Suprapubic skin (tissue), 4 donors: ENCODE results near the gene PEAK3. TPM values are rescaled to one million over a fixed set of nuclear protein-coding genes. Genes with fewer than 3 reads are reported as not detected.

Experiments used
- DNase-seq, 2 donors: peaks; one replicate each; pipeline ENCODE4 v3.0.0-alpha.2; 2019; ENCODE audit warnings: low spot score in 2 of 2
- H3K27ac ChIP-seq: fragments of 200-600 bp; sonication (generic); one replicate; pipeline ENCODE4 v1.5.1; 2019
- H3K27me3 ChIP-seq: fragments of 200-600 bp; sonication (generic); one replicate; pipeline ENCODE4 v1.5.1; 2019
- H3K36me3 ChIP-seq: fragments of 200-600 bp; sonication (generic); one replicate; pipeline ENCODE4 v1.5.1; 2019
- H3K4me1 ChIP-seq: fragments of 200-600 bp; sonication (generic); one replicate; pipeline ENCODE4 v1.5.1; 2019
- H3K4me3 ChIP-seq: fragments of 200-600 bp; sonication (generic); one replicate; pipeline ENCODE4 v1.5.1; 2019; ENCODE audit warnings: mild to moderate bottlenecking
- H3K9me3 ChIP-seq: fragments of 200-600 bp; sonication (generic); one replicate; pipeline ENCODE4 v1.5.1; 2019
- CTCF ChIP-seq, 2 donors: fragments of 200-600 bp in 1 of 2; fragments of 450-650 bp in 1 of 2; sonication (generic) in 1 of 2; IDR thresholded peaks; one replicate each; pipeline ENCODE4 v1.5.1; 2016 to 2019; ENCODE audit warnings: antibody characterized with exemption in 2 of 2, mild to moderate bottlenecking in 1 of 2, moderate library complexity in 1 of 2
- EP300 ChIP-seq: sonication (generic); formaldehyde crosslinking; IDR thresholded peaks from one replicate; pipeline ENCODE4 v1.6.1; 2017; ENCODE audit warnings: antibody characterized with exemption
- POLR2A ChIP-seq, 2 donors: fragments of 450-650 bp; IDR thresholded peaks; one replicate each; pipeline ENCODE4 v1.6.1; 2017; ENCODE audit warnings: antibody characterized with exemption in 2 of 2, mild to moderate bottlenecking in 2 of 2, moderate library complexity in 2 of 2
- POLR2AphosphoS5 ChIP-seq, 3 donors: sonication (generic); formaldehyde crosslinking; IDR thresholded peaks; one replicate each; pipeline ENCODE4 v1.6.1; 2017; ENCODE audit warnings: antibody characterized with exemption in 3 of 3
- WGBS: methylation state at CpG from one replicate; pipeline ENCODE4 v1.1.5; 2018; 5-methylcytosine and 5-hydroxymethylcytosine counted together
- total RNA-seq, 4 donors: library from RNA; depleted of rRNA; stranded (reverse); fragments of >200 nt; gene quantifications; one replicate each; pipeline ENCODE4 v1.1.0, GENCODE V29; 2016

The PEAK3 gene, protein sequence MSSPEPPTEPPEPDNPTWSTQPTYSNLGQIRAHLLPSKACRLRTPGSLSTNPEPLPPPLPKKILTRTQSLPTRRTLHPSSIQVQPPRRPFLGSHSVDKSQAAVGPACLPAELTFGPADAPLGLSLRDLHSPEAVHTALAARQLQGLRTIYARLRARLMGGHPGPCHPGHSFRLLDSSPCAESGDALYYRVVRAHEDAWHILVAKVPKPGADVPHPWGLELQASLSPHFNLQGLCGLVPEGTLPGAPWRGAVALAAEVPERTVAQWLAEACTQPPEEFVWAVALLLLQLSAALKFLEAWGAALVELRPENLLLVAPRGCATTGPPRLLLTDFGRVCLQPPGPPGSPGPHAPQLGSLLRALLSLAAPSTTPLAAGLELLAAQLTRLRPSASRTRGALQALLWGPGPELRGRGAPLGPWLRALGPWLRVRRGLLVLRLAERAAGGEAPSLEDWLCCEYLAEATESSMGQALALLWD
- 1 to 10 TPM in 1 of 4 donors, under 1 TPM in 1, not detected in 2; 0.55 to 1.4 TPM for total RNA-seq

DNA sequence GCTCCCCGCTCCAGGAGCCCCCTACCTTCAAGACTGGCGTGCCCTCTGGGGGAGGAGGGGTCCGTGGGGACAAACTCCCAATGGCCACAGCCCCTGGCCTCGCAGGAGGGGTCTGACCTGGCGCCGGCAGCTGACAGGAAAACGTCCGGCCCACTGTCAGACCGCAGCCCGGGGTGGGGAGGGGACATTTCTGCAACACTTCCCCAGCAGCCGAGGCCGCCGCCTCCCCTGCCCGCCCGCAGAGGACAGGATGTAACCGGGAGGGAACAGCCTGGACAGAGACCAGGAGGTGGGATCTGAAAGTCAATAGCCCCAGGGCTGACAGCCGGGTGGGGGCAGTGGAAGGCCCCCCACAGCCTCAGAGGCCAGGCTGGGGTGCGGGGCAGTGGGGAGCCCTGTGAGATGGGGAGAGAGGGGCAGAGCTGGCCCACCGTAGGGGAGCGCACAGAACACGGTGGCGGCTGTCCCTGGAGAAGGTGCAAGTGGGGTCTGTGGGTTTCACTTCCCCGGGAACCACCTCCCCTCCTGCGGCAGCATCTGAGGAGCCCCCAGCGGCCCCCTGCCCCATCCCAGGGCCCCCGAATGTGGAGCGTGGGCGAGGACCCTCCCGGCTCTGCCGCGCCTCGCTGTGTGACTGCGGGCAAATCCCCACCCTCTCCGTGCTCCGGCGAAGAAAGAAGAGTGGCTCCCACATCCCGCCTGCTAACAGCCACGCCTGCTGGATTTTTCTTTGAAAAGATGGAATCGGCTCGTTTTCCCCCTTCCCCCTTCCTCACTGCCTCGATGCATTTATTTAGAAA, at the start of gene PEAK3:
Gene PEAK3 (minus strand): TSS at position 114 of the 800 bp plus-strand sequence. CDS start 1,244 bp downstream, outside the sequence.
- no peaks in the 10 kb centered on the region for H3K36me3 ChIP-seq
- 57% methylated on average over 15 of the region's 41 CpGs for WGBS
- H3K9me3 ChIP-seq: no peaks in the 10 kb centered on the region
- peak; percentile 81 to 91 for DNase-seq
- H3K4me1 ChIP-seq: peaks cover 17% of the 10 kb centered on the region
- no peaks in the 10 kb centered on the region for H3K27me3 ChIP-seq
- H3K4me3 ChIP-seq: peak within 1 kb of the TSS; percentile 42
- TF ChIP-seq EP300 (no peak), POLR2A (IDR thresholded peaks at IDR 0.05) (peak in 1 of 2 donors; percentile 14)
- H3K27ac ChIP-seq: no peak within 1 kb of the TSS

GRCh38 chr19:2330632-2331284, 48.8 kb upstream of the PEAK3 start:
- H3K4me3 ChIP-seq: no peak overlapping the region
- H3K4me1 ChIP-seq: peaks cover 69% of the 10 kb centered on the region
- no peak for TF ChIP-seq CTCF (IDR thresholded peaks at IDR 0.05)
- TF ChIP-seq EP300: no peak
- no peak for TF ChIP-seq POLR2AphosphoS5 (IDR thresholded peaks at IDR 0.05)
- no peak for TF ChIP-seq POLR2A (IDR thresholded peaks at IDR 0.05)
- no peaks in the 10 kb centered on the region for H3K9me3 ChIP-seq
- WGBS: 34% methylated on average over 3 of the region's 20 CpGs
- no peak for DNase-seq
- H3K27ac ChIP-seq: no peak overlapping the region
- no peaks in the 10 kb centered on the region for H3K27me3 ChIP-seq
- peaks cover 3% of the 10 kb centered on the region for H3K36me3 ChIP-seq

DNA sequence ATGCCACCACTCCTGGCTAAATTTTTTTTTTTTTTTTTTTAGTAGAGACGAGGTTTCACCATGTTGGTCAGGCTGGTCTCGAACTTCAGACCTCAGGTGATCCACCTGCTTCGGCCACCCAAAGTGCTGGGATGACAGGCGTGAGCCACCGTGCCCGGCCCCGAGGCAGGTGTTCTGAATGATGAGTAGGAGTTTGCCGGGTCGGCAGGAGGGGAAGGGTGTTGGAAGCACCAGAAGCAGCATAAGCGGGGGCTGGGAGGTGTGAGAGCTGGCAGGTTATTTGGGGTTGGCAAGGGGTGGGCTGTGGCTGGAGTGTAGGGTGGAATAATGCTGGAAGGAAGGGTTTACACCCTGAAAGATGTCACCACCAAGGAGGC, 48.3 kb upstream of the PEAK3 start:
- Histone ChIP-seq H3K4me3 (no peak overlapping the region), H3K4me1 (peaks cover 70% of the 10 kb centered on the region), H3K9me3 (no peaks in the 10 kb centered on the region), H3K36me3 (peaks cover 9% of the 10 kb centered on the region), H3K27me3 (no peaks in the 10 kb centered on the region), H3K27ac (no peak overlapping the region)
- no peak for TF ChIP-seq POLR2A (IDR thresholded peaks at IDR 0.05)
- no peak for TF ChIP-seq POLR2AphosphoS5 (IDR thresholded peaks at IDR 0.05)
- TF ChIP-seq CTCF (IDR thresholded peaks at IDR 0.05): no peak
- no peak for TF ChIP-seq EP300
- no peak for DNase-seq
- WGBS: 73% methylated on average over 10 of the region's 10 CpGs

DNA sequence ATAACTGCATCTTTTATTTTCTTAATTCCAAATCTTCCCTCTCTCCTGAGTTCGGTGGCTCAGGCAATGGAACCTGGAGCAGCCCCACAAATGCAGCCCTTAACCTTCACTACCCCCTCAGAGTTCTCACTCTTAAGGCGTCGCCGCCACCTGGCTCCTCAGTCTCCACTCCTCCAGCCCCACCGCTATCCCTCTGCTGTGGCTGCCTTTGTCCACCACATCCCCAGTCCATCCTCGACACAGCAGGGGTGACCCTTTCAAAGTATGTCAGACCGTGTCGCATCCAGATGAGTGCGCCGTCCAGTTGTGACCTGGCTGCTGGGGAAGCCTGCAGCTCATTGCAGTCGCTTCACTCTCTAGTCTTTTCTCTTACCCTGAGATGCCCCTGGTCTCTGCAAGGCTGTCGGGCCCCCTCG, 47.5 kb upstream of the PEAK3 start:
- no peaks in the 10 kb centered on the region for H3K27me3 ChIP-seq
- TF ChIP-seq POLR2AphosphoS5 (IDR thresholded peaks at IDR 0.05) (no peak), CTCF (IDR thresholded peaks at IDR 0.05) (no peak), POLR2A (IDR thresholded peaks at IDR 0.05) (no peak), EP300 (no peak)
- peaks cover 16% of the 10 kb centered on the region for H3K36me3 ChIP-seq
- H3K27ac ChIP-seq: no peak overlapping the region
- WGBS: 50% methylated on average over 11 of the region's 13 CpGs
- DNase-seq: no peak
- no peaks in the 10 kb centered on the region for H3K9me3 ChIP-seq
- H3K4me3 ChIP-seq: peak overlapping the region; percentile 76
- H3K4me1 ChIP-seq: peaks cover 70% of the 10 kb centered on the region

- no peaks in the 10 kb centered on the region for H3K27me3 ChIP-seq
- H3K4me3 ChIP-seq: peak overlapping the region; percentile 76
- H3K27ac ChIP-seq: peak overlapping the region; percentile 64
- DNase-seq: no peak
- TF ChIP-seq POLR2AphosphoS5 (IDR thresholded peaks at IDR 0.05): no peak
- TF ChIP-seq POLR2A (IDR thresholded peaks at IDR 0.05): no peak
- TF ChIP-seq CTCF (IDR thresholded peaks at IDR 0.05): no peak
- TF ChIP-seq EP300: no peak
- WGBS: 0% methylated on average over 5 of the region's 16 CpGs
- H3K9me3 ChIP-seq: no peaks in the 10 kb centered on the region
- peaks cover 20% of the 10 kb centered on the region for H3K36me3 ChIP-seq
- H3K4me1 ChIP-seq: peaks cover 70% of the 10 kb centered on the region
These were observed 47.1 kb upstream of the PEAK3 start for GRCh38 chr19:2329149-2329478.
